HG03565 (cell line): Measurements from ENCODE around the gene NPLOC4.
"Not testable (repeated sequence)": the region's sequence is repeated elsewhere in the genome, so short reads cannot be mapped to it uniquely, and the experiment has no call there.

Source experiments
- ATAC-seq: cut with Tn5 transposase; IDR thresholded peaks from one replicate; pipeline ENCODE4 v1.9.1; 2021; ENCODE audit warnings: mild to moderate bottlenecking, moderate library complexity; ENCODE audit not compliant: unreplicated experiment

NPLOC4 gene

GRCh38 chr17:81589612-81590011 is 47.3 kb downstream of the NPLOC4 start:
- no peak for ATAC-seq

- ATAC-seq = no peak
Observed at GRCh38 chr17:81586096-81586495, 50.8 kb downstream of the NPLOC4 start.

- ATAC-seq = not testable (repeated sequence)
Observed at GRCh38 chr17:81584771-81585170, 52.1 kb downstream of the NPLOC4 start.

- no peak for ATAC-seq
Observed at GRCh38 chr17:81583589-81584342, 53.1 kb downstream of the NPLOC4 start.

- ATAC-seq = no peak
Observed at GRCh38 chr17:81582749-81583148, 54.2 kb downstream of the NPLOC4 start.

GRCh38 chr17:81582341-81582740 is 54.6 kb downstream of the NPLOC4 start:
- ATAC-seq = no peak

- ATAC-seq = no peak
Observed at GRCh38 chr17:81581758-81582157, 55.2 kb downstream of the NPLOC4 start.

GRCh38 chr17:81580481-81580880 is 56.4 kb downstream of the NPLOC4 start:
- ATAC-seq = no peak

GRCh38 chr17:81579821-81580321 is 57.0 kb downstream of the NPLOC4 start:
- ATAC-seq = no peak

GRCh38 chr17:81579298-81579697 is 57.6 kb downstream of the NPLOC4 start:
- no peak for ATAC-seq

- ATAC-seq = no peak
Observed at GRCh38 chr17:81578561-81579225, 58.2 kb downstream of the NPLOC4 start.

- no peak for ATAC-seq
Observed at GRCh38 chr17:81578038-81578441, 58.9 kb downstream of the NPLOC4 start.

- no peak for ATAC-seq
Observed at GRCh38 chr17:81577278-81578000, 59.5 kb downstream of the NPLOC4 start.

GRCh38 chr17:81576621-81577277 is 60.2 kb downstream of the NPLOC4 start:
- no peak for ATAC-seq

GRCh38 chr17:81575836-81576235 is 61.1 kb downstream of the NPLOC4 start:
- no peak for ATAC-seq

GRCh38 chr17:81574643-81574956 is 62.3 kb downstream of the NPLOC4 start:
- no peak for ATAC-seq

- ATAC-seq = no peak
Observed at GRCh38 chr17:81573794-81574642, 62.9 kb downstream of the NPLOC4 start.

- ATAC-seq = no peak
Observed at GRCh38 chr17:81572563-81573168, 64.2 kb downstream of the NPLOC4 start.

- ATAC-seq = no peak
Observed at GRCh38 chr17:81570964-81571363, 65.9 kb downstream of the NPLOC4 start.

GRCh38 chr17:81569986-81570514 is 66.9 kb downstream of the NPLOC4 start:
- no peak for ATAC-seq
